Breast epithelium (tissue), 4 donors: ENCODE results near the gene LRRC26. TPM values are rescaled to one million over a fixed set of nuclear protein-coding genes. Genes with fewer than 3 reads are reported as not detected.
"Not testable (repeated sequence)": the region's sequence is repeated elsewhere in the genome, so short reads cannot be mapped to it uniquely, and the experiment has no call there.

ENCODE experiments used
- DNase-seq, 2 donors: peaks; one replicate each; pipeline ENCODE4 v3.0.0-alpha.2; 2019; ENCODE audit warnings: low spot score in 2 of 2
- H3K27ac ChIP-seq, 2 donors: fragments of 200-600 bp; sonication (generic) in 1 of 2; one replicate each; pipeline ENCODE4 v1.5.1; 2016 to 2019; ENCODE audit warnings: mild to moderate bottlenecking in 1 of 2
- H3K27me3 ChIP-seq, 2 donors: fragments of 200-600 bp; sonication (generic) in 1 of 2; one replicate each; pipeline versions ENCODE4 v1.5.1 to v1.6.0; 2017 to 2019; ENCODE audit warnings: control low read depth in 1 of 2, mild to moderate bottlenecking in 1 of 2
- H3K36me3 ChIP-seq: fragments of 200-600 bp; one replicate; pipeline ENCODE4 v1.5.1; 2019
- H3K4me1 ChIP-seq, 2 donors: fragments of 200-600 bp; sonication (generic); one replicate each; pipeline ENCODE4 v1.5.1; 2016 to 2019; ENCODE audit warnings: control low read depth in 1 of 2
- H3K4me3 ChIP-seq, 3 donors: fragments of 200-600 bp; sonication (generic); 1 replicate in 2 of 3; 2 replicates in 1 of 3; pipeline ENCODE4 v1.5.1; 2016 to 2019; ENCODE audit warnings: mild to moderate bottlenecking in 3 of 3, moderate library complexity in 2 of 3
- H3K9me3 ChIP-seq, 2 donors: fragments of 200-600 bp; sonication (generic) in 1 of 2; one replicate each; pipeline ENCODE4 v1.5.1; 2016 to 2019; ENCODE audit warnings: control low read depth in 1 of 2
- POLR2A ChIP-seq: fragments of 450-650 bp; IDR thresholded peaks from one replicate; pipeline ENCODE4 v1.6.1; 2016; ENCODE audit warnings: antibody characterized with exemption, mild to moderate bottlenecking, moderate library complexity
- POLR2AphosphoS5 ChIP-seq, 3 donors: sonication (generic); formaldehyde crosslinking; IDR thresholded peaks; one replicate each; pipeline ENCODE4 v1.6.1; 2017; ENCODE audit warnings: antibody characterized with exemption in 3 of 3
- intact Hi-C: fragments of 100-400 bp; cut with DNase I; formaldehyde crosslinking; loops from one replicate; pipeline ENCODE4 v1.15.1; 2023; ENCODE audit warnings: low total_unique reads
- total RNA-seq, 3 donors: library from RNA; depleted of rRNA; stranded (reverse); fragments of >200 nt; gene quantifications; one replicate each; pipeline ENCODE4 v1.1.0, GENCODE V29; 2016
- TF ChIP-seq, protein P1 (sequence below), 3 donors: fragments of 450-650 bp; IDR thresholded peaks; one replicate each; pipeline ENCODE4 v1.5.1; 2016 to 2017; ENCODE audit warnings: antibody characterized with exemption in 3 of 3, mild to moderate bottlenecking in 3 of 3, moderate library complexity in 3 of 3

The LRRC26 gene
- total RNA-seq, 3 donors from 2014 or later: 7.8 to 9.2 TPM; not detected in 1

DNA sequence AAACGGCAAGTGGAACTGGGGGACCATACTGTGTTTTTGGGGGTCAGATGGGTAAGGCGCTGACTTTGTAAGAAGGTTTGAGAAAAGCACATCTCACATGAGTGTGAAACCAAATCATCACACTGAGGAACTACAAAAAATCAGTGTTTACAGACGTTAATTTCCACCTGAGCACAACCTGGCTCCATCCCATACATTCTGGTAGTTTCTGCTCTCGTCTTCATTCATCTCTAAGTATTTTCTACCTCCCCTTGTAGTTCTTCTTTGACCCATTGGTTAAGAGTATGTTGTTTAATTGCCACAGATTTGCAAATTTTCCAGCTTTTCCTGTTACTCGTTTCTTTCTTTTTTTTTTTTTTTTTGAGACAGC is 46.4 kb downstream of the LRRC26 start:
- intact Hi-C loops: no loop called here
- Histone ChIP-seq H3K4me1 (peaks cover 0 to 8% of the 10 kb centered on the region in 2 donors), H3K27me3 (no peaks in the 10 kb centered on the region), H3K4me3 (no peak overlapping the region), H3K27ac (no peak overlapping the region), H3K9me3 (no peaks in the 10 kb centered on the region), H3K36me3 (no peaks in the 10 kb centered on the region)
- TF ChIP-seq, protein P1, sequence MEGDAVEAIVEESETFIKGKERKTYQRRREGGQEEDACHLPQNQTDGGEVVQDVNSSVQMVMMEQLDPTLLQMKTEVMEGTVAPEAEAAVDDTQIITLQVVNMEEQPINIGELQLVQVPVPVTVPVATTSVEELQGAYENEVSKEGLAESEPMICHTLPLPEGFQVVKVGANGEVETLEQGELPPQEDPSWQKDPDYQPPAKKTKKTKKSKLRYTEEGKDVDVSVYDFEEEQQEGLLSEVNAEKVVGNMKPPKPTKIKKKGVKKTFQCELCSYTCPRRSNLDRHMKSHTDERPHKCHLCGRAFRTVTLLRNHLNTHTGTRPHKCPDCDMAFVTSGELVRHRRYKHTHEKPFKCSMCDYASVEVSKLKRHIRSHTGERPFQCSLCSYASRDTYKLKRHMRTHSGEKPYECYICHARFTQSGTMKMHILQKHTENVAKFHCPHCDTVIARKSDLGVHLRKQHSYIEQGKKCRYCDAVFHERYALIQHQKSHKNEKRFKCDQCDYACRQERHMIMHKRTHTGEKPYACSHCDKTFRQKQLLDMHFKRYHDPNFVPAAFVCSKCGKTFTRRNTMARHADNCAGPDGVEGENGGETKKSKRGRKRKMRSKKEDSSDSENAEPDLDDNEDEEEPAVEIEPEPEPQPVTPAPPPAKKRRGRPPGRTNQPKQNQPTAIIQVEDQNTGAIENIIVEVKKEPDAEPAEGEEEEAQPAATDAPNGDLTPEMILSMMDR (IDR thresholded peaks at IDR 0.05): no peak
- TF ChIP-seq POLR2AphosphoS5 (IDR thresholded peaks at IDR 0.05) (no peak), POLR2A (no peak)
- DNase-seq: no peak

DNA sequence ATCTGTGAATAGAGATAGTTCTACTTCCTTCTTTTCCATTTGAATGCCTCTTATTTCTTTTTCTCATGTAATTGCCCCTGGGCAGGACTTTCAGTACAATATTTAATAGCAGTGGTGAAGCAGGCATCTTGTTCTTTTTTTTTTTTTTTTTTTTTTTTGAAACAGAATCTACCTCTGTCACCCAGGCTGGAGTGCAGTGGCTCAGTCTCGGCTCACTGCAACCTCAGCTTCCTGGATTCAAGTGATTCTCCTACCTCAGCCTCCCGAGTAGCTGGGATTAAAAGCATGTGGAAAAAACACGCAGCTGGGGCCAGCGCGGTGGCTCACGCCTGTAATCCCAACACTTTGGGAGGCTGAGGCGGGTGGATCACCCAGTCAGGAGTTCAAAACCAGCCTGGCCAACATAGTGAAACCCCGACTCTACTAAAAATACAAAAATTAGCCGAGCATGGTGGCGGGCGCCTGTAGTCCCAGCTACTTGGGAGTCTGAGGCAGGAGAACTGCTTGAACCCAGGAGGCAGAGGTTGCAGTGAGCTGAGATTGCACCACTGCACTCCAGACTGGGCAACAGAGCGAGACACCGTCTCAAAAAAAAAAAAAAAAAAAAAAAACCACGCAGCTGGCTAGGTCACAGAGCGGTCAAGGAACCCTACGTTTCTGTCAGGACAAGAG is 46.9 kb downstream of the LRRC26 start:
- H3K27ac ChIP-seq, intact Hi-C loops, H3K27me3 ChIP-seq, H3K4me1 ChIP-seq, H3K4me3 ChIP-seq, DNase-seq, H3K36me3 ChIP-seq, H3K9me3 ChIP-seq: not testable (repeated sequence)

DNA sequence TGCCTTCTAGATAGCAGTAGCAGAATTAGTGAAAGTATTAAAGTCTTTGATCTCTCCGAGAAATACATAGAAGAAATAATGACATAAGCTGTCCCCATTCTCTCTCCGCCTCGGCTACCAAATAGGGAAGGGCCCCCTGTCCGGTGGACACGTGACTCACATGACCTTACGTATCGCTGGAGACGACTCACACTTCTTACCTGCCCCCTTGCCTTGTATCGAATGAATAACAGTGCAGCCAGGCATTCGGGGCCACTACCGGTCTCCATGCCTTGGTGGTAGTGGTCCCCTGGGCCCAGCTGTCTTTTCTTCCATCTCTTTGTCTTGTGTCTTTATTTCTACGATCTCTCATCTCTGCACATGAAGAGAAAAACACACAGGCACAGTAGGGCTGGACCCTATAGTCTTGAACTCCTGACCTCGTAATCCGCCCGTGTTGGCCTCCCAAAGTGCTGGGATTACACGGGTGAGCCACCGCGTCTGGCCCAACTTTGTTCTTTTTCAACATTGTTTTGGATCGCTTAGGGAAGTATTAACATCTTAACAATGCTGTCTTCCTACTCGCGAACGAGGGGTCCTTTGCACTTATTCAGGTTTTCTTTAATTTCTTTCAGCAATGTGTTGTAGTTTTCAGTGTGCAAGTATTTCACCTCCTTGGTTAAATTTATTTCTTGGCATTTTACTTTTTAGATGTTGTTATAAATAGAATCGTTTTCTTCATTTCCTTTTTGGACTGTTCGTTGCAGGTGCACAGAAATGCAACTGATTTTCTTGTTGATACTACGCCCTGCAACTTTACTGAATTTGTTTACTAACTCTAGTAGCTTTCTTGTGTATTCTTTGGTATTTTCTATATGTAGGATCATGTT is 47.7 kb downstream of the LRRC26 start:
- DNase-seq, H3K9me3 ChIP-seq, H3K27me3 ChIP-seq, H3K36me3 ChIP-seq, intact Hi-C loops, H3K4me1 ChIP-seq, H3K27ac ChIP-seq, H3K4me3 ChIP-seq: not testable (repeated sequence)

Other genes with a start within 250 kb of the LRRC26 start
- gene FBXW5, start 225.3 kb downstream of the LRRC26 start, total RNA-seq: 100 to 1,000 TPM; 103 to 183 (median 126) TPM
- not detected for gene C8G, start 224.8 kb downstream of the LRRC26 start, total RNA-seq
- 1 to 10 TPM in 2 of 3 donors, not detected in 1; 1.8 to 5.6 TPM for gene LCN12, start 217.8 kb downstream of the LRRC26 start, total RNA-seq
- 10 to 100 TPM; 46.7 to 72.6 (median 48.2) TPM for gene PTGDS, start 192.5 kb downstream of the LRRC26 start, total RNA-seq
- gene LCNL1, start 187.1 kb downstream of the LRRC26 start, total RNA-seq: under 1 TPM in 2 of 3 donors, not detected in 1; 0.16 to 0.29 TPM
- gene PAXX, start 177.6 kb downstream of the LRRC26 start, total RNA-seq: 10 to 100 TPM; 24.6 to 66.2 (median 49.2) TPM
- 1 to 10 TPM in 1 of 3 donors, under 1 TPM in 1, not detected in 1; 0.32 to 3.5 TPM for gene CLIC3, start 173.5 kb downstream of the LRRC26 start, total RNA-seq
- 10 to 100 TPM; 17.0 to 30.6 (median 18.9) TPM for gene ABCA2, start 141.8 kb downstream of the LRRC26 start, total RNA-seq
- gene FUT7, start 138.0 kb downstream of the LRRC26 start, total RNA-seq: not detected
- gene NPDC1, start 123.9 kb downstream of the LRRC26 start, total RNA-seq: 10 to 100 TPM; 21.9 to 63.9 (median 63.1) TPM
- gene ENTPD2, start 116.0 kb downstream of the LRRC26 start, total RNA-seq: 1 to 10 TPM in 2 of 3 donors, under 1 TPM in 1; 0.16 to 6.7 (median 3.6) TPM
- gene SAPCD2, start 99.5 kb downstream of the LRRC26 start, total RNA-seq: 1 to 10 TPM in 2 of 3 donors, under 1 TPM in 1; 0.96 to 2.9 (median 2.8) TPM
- gene UAP1L1, start 92.5 kb downstream of the LRRC26 start, total RNA-seq: 10 to 100 TPM in 1 of 3 donors, 1 to 10 TPM in 2; 6.7 to 12.0 (median 6.9) TPM
- gene MAN1B1, start 83.1 kb downstream of the LRRC26 start, total RNA-seq: 10 to 100 TPM; 50.1 to 62.8 (median 50.8) TPM
- gene DPP7, start 55.3 kb downstream of the LRRC26 start, total RNA-seq: 100 to 1,000 TPM; 115 to 137 (median 132) TPM
- 1 to 10 TPM in 2 of 3 donors, not detected in 1; 1.3 to 1.9 TPM for gene GRIN1, start 30.9 kb downstream of the LRRC26 start, total RNA-seq
- not detected for gene TMEM210, start 2.0 kb upstream of the LRRC26 start, total RNA-seq
- gene ANAPC2, start 18.5 kb upstream of the LRRC26 start, total RNA-seq: 10 to 100 TPM; 32.0 to 35.7 (median 32.9) TPM
- 10 to 100 TPM; 75.0 to 92.8 (median 82.7) TPM for gene SSNA1, start 18.6 kb upstream of the LRRC26 start, total RNA-seq
- 1 to 10 TPM; 4.0 to 9.2 (median 8.5) TPM for gene TPRN, start 30.7 kb upstream of the LRRC26 start, total RNA-seq
- gene TMEM203, start 35.6 kb upstream of the LRRC26 start, total RNA-seq: 10 to 100 TPM; 26.5 to 36.6 (median 26.6) TPM
- 1 to 10 TPM; 4.6 to 9.5 (median 7.2) TPM for gene NDOR1, start 35.6 kb upstream of the LRRC26 start, total RNA-seq
- gene RNF208, start 52.2 kb upstream of the LRRC26 start, total RNA-seq: 1 to 10 TPM; 1.5 to 2.9 (median 1.8) TPM
- under 1 TPM; 0.29 to 0.66 (median 0.32) TPM for gene CYSRT1, start 55.1 kb upstream of the LRRC26 start, total RNA-seq
- under 1 TPM in 1 of 3 donors, not detected in 2; 0.29 TPM for gene RNF224, start 57.5 kb upstream of the LRRC26 start, total RNA-seq
- not detected for gene SLC34A3, start 60.9 kb upstream of the LRRC26 start, total RNA-seq
- 100 to 1,000 TPM; 112 to 188 (median 183) TPM for gene TUBB4B, start 71.2 kb upstream of the LRRC26 start, total RNA-seq
- not detected for gene STPG3, start 81.2 kb upstream of the LRRC26 start, total RNA-seq
- gene NELFB, start 85.3 kb upstream of the LRRC26 start, total RNA-seq: 10 to 100 TPM; 32.6 to 39.2 (median 38.7) TPM
- gene TOR4A, start 107.7 kb upstream of the LRRC26 start, total RNA-seq: 1 to 10 TPM; 2.9 to 5.4 (median 3.7) TPM
- 1 to 10 TPM; 2.1 to 6.9 (median 3.5) TPM for gene NRARP, start 132.2 kb upstream of the LRRC26 start, total RNA-seq